HFFc6 (cell line): ENCODE data around the gene ZWINT. TPM values are rescaled to one million over a fixed set of nuclear protein-coding genes. Genes with fewer than 3 reads are reported as not detected.

Experiments
- DNase-seq: peaks from one replicate; pipeline ENCODE4 v3.0.0-alpha.2; 2018
- H3K27ac Mint-ChIP-seq: 2 replicates; pipeline ENCODE4 v1.8.0; 2020; ENCODE audit warnings: mild to moderate bottlenecking, mixed read lengths
- H3K27me3 Mint-ChIP-seq: 2 replicates; pipeline ENCODE4 v1.8.0; 2021; ENCODE audit warnings: mild to moderate bottlenecking, moderate library complexity, mixed read lengths; ENCODE audit not compliant: insufficient read depth
- H3K36me3 Mint-ChIP-seq: 2 replicates; pipeline ENCODE4 v1.8.0; 2021; ENCODE audit warnings: low read depth, mixed read lengths
- H3K4me1 Mint-ChIP-seq: 2 replicates; pipeline ENCODE4 v1.8.0; 2020; ENCODE audit warnings: low read depth, mixed read lengths
- H3K4me3 Mint-ChIP-seq: 2 replicates; pipeline ENCODE4 v1.8.0; 2020; ENCODE audit warnings: mild to moderate bottlenecking, moderate library complexity, mixed read lengths
- H3K9me3 Mint-ChIP-seq: 2 replicates; pipeline ENCODE4 v1.8.0; 2020; ENCODE audit warnings: mild to moderate bottlenecking, mixed read lengths
- total RNA-seq, 6 experiments: library from RNA; stranded (reverse); fragmentation: NEBNext Ultra II Directional; extraction: Animal tissue kit (Norgen Biotek cat#: 25700); gene quantifications; 2 replicates in 1 of 6; 3 replicates in 5 of 6; pipeline ENCODE4 v1.2.3, GENCODE V29; 2021
- TF ChIP-seq, protein P1 (sequence below): fragments of 200-600 bp; sonication (generic); IDR thresholded peaks from 2 replicates; pipeline ENCODE4 v1.5.0; 2021; ENCODE audit warnings: antibody characterized with exemption, mild to moderate bottlenecking

Gene ZWINT
- total RNA-seq, 6 experiments from 2014 or later, result 25.4 to 64.6 (median 57.0) TPM

DNA sequence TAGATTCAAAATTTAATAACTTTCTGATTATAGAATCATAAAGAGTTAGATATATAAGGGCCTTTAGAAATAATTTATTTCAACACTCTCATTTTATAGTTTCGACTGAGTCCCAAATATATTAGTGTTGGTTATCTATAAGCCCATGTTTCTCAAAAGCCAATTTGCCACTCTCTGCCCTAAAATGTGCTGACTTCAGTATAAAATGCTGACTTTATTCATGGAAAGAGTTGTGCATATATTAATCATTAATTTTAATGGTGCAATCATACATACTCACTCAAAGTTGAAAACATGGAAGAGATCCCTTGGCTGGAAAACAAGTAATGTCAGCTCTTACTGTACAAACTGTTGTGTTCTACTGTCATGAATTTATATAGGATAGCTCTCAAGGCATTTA lies 19.4 kb downstream of the ZWINT start:
- Mint-ChIP-seq H3K4me1 (peaks cover 1% of the 10 kb centered on the region), H3K9me3 (peaks cover 9% of the 10 kb centered on the region), H3K36me3 (no peaks in the 10 kb centered on the region), H3K4me3 (no peak overlapping the region), H3K27me3 (no peaks in the 10 kb centered on the region), H3K27ac (no peak overlapping the region)
- no peak for DNase-seq
- TF ChIP-seq, protein P1, sequence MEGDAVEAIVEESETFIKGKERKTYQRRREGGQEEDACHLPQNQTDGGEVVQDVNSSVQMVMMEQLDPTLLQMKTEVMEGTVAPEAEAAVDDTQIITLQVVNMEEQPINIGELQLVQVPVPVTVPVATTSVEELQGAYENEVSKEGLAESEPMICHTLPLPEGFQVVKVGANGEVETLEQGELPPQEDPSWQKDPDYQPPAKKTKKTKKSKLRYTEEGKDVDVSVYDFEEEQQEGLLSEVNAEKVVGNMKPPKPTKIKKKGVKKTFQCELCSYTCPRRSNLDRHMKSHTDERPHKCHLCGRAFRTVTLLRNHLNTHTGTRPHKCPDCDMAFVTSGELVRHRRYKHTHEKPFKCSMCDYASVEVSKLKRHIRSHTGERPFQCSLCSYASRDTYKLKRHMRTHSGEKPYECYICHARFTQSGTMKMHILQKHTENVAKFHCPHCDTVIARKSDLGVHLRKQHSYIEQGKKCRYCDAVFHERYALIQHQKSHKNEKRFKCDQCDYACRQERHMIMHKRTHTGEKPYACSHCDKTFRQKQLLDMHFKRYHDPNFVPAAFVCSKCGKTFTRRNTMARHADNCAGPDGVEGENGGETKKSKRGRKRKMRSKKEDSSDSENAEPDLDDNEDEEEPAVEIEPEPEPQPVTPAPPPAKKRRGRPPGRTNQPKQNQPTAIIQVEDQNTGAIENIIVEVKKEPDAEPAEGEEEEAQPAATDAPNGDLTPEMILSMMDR, result no peak

DNA sequence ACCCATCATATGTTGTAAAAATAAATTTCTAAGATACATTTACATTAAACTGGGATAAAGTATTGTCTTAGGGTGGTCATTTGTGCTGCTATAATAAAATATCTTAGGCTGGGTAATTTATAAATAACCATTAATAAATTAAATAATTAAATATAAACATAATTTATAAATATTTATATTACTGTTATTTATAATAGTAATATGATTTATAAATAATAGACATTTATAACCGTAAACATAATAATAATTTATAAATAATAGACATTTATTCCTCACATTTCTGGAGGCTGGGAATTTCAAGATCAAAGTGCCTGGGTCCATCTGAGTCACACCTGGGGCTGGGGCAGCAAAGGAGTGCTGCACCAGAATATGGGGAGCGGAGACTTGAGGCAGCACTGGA lies 31.1 kb downstream of the ZWINT start:
- no peaks in the 10 kb centered on the region for H3K4me1 Mint-ChIP-seq

GRCh38 chr10:56327118-56327517 lies 33.9 kb downstream of the ZWINT start:
- no peak for DNase-seq
- Mint-ChIP-seq H3K4me3 (no peak overlapping the region), H3K27ac (no peak overlapping the region), H3K36me3 (no peaks in the 10 kb centered on the region), H3K27me3 (no peaks in the 10 kb centered on the region), H3K9me3 (no peaks in the 10 kb centered on the region), H3K4me1 (no peaks in the 10 kb centered on the region)
- TF ChIP-seq, protein P1, result no peak

More for the DNA sequence above, 31.1 kb downstream of the ZWINT start:
- DNase-seq, result no peak
- no peak overlapping the region for H3K4me3 Mint-ChIP-seq
- H3K36me3 Mint-ChIP-seq, result no peaks in the 10 kb centered on the region
- H3K27me3 Mint-ChIP-seq, result no peaks in the 10 kb centered on the region
- H3K27ac Mint-ChIP-seq, result no peak overlapping the region
- TF ChIP-seq, protein P1, result no peak
- H3K9me3 Mint-ChIP-seq, result no peaks in the 10 kb centered on the region

DNA sequence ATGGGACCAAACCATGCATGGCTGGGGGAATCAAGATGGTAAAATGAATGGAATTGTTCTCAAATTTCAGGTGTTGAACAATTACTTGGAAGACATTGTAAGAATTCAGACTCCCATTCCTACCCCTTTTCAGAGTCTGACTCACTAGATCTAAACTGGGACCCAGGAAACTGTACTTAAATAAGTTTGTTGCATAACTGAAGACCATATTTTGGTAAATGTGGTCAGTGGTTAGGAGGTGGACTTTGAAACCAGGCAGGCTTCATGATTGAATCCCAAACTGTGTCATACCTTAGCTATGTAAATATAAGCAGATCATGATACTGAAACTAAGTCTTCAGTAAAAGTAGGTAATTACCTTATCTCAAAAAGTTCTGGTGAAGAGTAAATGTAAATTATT lies 41.7 kb downstream of the ZWINT start:
- Mint-ChIP-seq H3K9me3 (0 out of 2 replicates have a peak, but pooled peaks cover 11% of the 10 kb centered on the region), H3K27ac (no peak overlapping the region), H3K36me3 (no peaks in the 10 kb centered on the region), H3K27me3 (no peaks in the 10 kb centered on the region; the same call in 1 of the 2 replicates), H3K4me1 (no peaks in the 10 kb centered on the region), H3K4me3 (no peak overlapping the region)
- no peak for DNase-seq
- TF ChIP-seq, protein P1, result no peak

DNA sequence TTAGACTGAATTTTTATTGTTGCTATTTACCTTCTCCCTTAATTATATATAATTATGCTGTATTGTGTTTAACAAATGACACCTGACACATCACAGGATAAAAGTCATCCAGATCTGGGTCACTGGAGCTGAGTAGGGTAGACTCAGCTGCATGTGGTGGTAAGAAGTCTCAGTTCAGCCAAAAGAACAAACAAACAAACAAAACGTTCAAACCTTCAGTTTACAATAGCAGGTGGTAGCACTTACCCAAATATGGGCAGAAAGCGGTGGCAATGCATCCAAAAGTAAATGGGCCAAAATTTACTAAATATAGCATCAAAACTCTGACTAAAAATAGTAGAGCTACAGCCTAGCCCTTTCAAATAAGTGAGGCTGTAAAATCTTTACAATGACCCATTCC lies 42.2 kb downstream of the ZWINT start:
- H3K4me1 Mint-ChIP-seq, result no peaks in the 10 kb centered on the region
- peaks cover 15% of the 10 kb centered on the region; the same call in 1 of the 2 replicates for H3K9me3 Mint-ChIP-seq
- TF ChIP-seq, protein P1, result no peak
- no peaks in the 10 kb centered on the region for H3K36me3 Mint-ChIP-seq
- DNase-seq, result no peak
- H3K27ac Mint-ChIP-seq, result no peak overlapping the region
- no peak overlapping the region for H3K4me3 Mint-ChIP-seq
- no peaks in the 10 kb centered on the region; the same call in 1 of the 2 replicates for H3K27me3 Mint-ChIP-seq

DNA sequence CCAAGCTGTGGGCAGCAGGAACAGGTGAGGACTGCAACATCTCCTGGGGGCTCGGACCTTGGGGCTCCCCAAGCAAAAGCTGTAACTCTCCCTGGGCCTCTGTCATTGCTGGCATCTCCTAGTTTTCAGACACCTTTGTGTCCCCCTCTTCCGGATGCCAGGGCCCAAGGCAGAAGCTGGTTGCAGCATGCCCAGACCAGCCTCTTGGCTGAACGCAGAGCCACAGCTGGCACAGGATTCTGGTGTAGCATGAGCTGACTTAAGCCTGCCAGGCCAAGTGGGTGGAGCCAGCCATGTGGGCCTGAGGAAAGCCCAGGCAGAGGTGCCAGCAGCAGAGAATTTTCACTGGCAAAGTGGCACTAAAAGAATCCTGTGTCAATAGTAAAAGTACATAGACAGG lies 43.5 kb downstream of the ZWINT start:
- Mint-ChIP-seq H3K27me3 (no peaks in the 10 kb centered on the region; the same call in 1 of the 2 replicates), H3K9me3 (peaks cover 15% of the 10 kb centered on the region; the same call in 1 of the 2 replicates), H3K4me3 (no peak overlapping the region), H3K36me3 (no peaks in the 10 kb centered on the region), H3K4me1 (no peaks in the 10 kb centered on the region), H3K27ac (no peak overlapping the region)
- no peak for DNase-seq
- TF ChIP-seq, protein P1, result no peak
